ENCODE results near the gene TXNDC12. TPM values are rescaled to one million over a fixed set of nuclear protein-coding genes. Genes with fewer than 3 reads are reported as not detected.
"Not testable (repeated sequence)": the region's sequence is repeated elsewhere in the genome, so short reads cannot be mapped to it uniquely, and the experiment has no call there.

TXNDC12 gene
- total and polyA plus RNA-seq, 5 donors = 18.4 to 40.5 (median 27.5) TPM

DNA sequence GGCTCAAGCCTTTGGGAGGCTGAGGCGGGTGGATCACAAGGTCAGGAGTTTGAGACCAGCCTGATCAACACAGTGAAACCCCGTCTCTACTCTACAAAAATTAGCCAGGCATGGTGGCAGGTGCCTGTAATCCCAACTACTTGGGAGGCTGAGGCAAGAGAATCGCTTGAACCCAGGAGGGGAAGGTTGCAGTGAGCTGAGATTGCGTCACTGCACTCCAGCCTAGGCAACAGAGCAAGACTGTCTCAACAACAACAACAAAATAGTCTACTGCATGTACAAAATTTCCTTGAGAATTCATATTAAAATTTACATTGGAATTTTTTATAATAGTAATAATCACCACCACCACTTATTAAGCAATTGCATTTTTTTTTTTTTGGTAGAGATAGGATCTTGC, 5.7 kb downstream of the TXNDC12 start:
- intact Hi-C loops (cut with DNase I); DNase-seq; H3K27ac ChIP-seq (ENCODE audit: low read length); H3K9me3 ChIP-seq (ENCODE audit: control insufficient read depth, low read length); H3K27me3 ChIP-seq (ENCODE audit: control insufficient read depth, insufficient read depth); ATAC-seq; H3K4me3 ChIP-seq (ENCODE audit: low read length); H3K4me1 ChIP-seq (ENCODE audit: control insufficient read depth, insufficient read depth, low read length): not testable (repeated sequence)
- WGBS = 93% methylated on average over 4 of the region's 4 CpGs

DNA sequence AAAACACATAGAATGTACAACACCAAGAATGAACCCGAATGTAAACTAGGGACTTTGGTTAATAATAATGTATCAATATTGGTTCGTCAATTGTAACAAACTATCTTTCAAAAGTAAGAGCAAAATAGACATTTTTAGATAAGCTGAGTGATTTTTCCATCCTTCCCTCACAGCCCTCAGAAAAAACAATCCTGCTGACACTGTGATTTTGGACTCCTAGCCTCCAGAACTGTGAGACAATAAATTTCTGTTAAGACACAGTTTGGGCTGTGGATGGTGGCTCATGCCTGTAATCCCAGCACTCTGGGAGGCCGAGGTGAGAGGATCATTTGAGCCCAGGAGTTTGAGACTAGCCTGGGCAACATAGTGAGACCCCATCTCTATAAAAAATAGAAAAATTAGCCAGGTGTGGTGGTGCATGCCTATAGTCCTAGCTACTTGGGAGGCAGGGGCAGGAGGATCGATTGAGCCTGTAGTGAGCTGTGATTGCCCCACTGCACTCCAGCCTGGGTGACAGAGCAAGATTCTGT, 9.3 kb downstream of the TXNDC12 start:
- H3K27me3 ChIP-seq (ENCODE audit: control insufficient read depth, insufficient read depth); H3K9me3 ChIP-seq (ENCODE audit: control insufficient read depth, low read length); ATAC-seq; H3K27ac ChIP-seq (ENCODE audit: low read length); H3K4me1 ChIP-seq (ENCODE audit: control insufficient read depth, insufficient read depth, low read length); intact Hi-C loops (cut with DNase I); H3K4me3 ChIP-seq (ENCODE audit: low read length); DNase-seq: not testable (repeated sequence)
- 96% methylated on average over 4 of the region's 4 CpGs for WGBS

DNA sequence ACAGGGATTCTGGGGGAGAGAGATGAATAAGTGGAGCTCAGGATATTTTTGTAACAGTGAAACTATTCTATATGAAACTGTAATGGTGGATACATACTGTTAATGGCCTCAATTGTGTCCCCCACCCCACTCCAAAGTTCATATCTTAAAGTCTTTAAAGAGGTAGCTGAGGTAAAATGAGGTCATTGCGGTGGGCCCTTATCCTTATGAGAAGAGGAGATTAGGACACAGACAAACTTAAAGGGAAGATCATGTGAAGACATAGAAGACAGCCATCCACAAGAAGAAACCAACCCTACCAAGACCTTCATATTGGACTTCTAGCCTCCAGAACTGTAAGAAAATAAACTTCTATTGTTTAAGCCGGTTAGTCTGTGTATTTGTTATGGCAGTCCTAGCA, 9.8 kb downstream of the TXNDC12 start:
- 90% methylated on average over 2 of the region's 2 CpGs for WGBS
- DNase-seq (no peak), ATAC-seq (no peak)
- Histone ChIP-seq H3K9me3 (ENCODE audit: control insufficient read depth, low read length) (no peaks in the 10 kb centered on the region), H3K27me3 (ENCODE audit: control insufficient read depth, insufficient read depth) (no peaks in the 10 kb centered on the region), H3K27ac (ENCODE audit: low read length) (no peak overlapping the region), H3K4me3 (ENCODE audit: low read length) (no peak overlapping the region), H3K4me1 (ENCODE audit: control insufficient read depth, insufficient read depth, low read length) (no peaks in the 10 kb centered on the region)
- intact Hi-C loops (cut with DNase I) = no loop called here

DNA sequence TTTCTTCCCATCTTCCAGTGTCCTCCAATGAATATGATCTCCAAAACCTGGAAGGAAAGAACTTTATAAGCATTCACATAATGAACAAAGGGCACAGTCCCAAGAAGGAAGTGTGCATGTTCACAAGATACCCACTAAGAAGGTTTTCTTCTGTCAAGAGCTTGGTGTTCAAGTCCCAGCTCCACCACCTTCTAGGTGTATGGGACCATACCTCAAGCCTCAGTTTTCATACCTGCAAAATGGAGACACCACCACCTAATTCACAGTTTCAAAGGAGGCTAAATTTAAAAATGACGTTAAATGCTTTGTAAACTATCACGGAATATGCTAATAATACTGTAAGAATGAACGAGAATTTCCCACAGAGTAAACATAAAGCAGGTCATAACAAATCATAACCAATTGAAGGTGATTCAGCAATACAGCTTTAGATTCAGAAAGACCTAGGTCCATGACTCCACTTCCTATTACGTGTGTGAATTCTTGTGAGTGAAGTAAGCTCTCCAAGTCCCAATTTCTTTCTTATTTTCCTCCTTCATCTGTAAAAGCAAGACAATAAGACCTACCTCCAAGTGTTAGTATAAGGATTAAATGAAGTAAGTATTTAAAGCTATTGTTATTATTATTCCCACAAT, 13.3 kb downstream of the TXNDC12 start:
- H3K27ac ChIP-seq (ENCODE audit: low read length) = no peak overlapping the region
- H3K27me3 ChIP-seq (ENCODE audit: control insufficient read depth, insufficient read depth) = no peaks in the 10 kb centered on the region
- H3K4me3 ChIP-seq (ENCODE audit: low read length) = no peak overlapping the region
- 97% methylated on average over 4 of the region's 4 CpGs for WGBS
- no peaks in the 10 kb centered on the region for H3K4me1 ChIP-seq (ENCODE audit: control insufficient read depth, insufficient read depth, low read length)
- H3K9me3 ChIP-seq (ENCODE audit: control insufficient read depth, low read length) = no peaks in the 10 kb centered on the region
- intact Hi-C loops (cut with DNase I) = no loop called here
- DNase-seq (no peak), ATAC-seq (no peak)

DNA sequence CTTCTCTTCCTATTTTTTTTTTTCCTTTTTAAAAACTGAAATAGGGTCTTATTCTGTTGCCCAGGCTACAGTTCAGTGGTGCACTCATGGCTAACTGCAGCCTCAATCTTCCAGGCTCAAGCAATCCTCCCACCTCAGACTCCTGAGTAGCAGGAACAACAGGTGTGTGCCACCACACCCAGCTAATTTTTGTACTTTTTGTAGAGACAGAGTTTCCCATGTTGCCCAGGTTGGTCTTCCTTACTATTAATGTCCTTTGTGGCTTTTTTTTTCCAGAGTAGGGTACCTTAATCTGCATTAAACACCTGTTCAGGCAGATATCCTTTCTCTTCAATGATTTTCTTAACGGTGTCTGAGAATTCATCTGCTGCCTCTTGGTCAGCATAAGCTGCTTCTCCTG, 17.1 kb downstream of the TXNDC12 start:
- intact Hi-C loops (cut with DNase I) = no loop called here
- Histone ChIP-seq H3K4me3 (ENCODE audit: low read length) (no peak overlapping the region), H3K9me3 (ENCODE audit: control insufficient read depth, low read length) (no peaks in the 10 kb centered on the region), H3K27me3 (ENCODE audit: control insufficient read depth, insufficient read depth) (no peaks in the 10 kb centered on the region), H3K27ac (ENCODE audit: low read length) (no peak overlapping the region), H3K4me1 (ENCODE audit: control insufficient read depth, insufficient read depth, low read length) (no peaks in the 10 kb centered on the region)
- WGBS = 98% methylated on average over 1 of the region's 1 CpG
- DNase-seq = no peak
- ATAC-seq = no peak

DNA sequence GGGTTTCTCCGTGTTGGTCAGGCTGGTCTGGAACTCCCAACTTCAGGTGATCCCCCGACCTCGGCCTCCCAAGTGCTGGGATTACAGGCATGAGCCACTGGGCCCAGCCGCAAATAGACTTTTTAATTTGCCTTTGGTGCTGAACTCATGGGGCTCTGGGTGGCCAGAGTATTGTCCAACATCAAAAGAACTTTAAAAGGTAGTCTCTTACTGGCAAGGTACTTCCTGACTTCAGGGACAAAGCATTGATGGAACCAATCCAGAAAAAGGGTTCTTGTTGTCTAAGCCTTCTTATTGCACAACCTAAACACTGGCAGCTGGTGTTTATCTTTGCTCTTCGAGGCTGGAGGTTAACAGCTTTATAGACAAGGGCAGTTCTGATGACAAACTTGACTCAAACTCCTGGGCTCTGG, 17.6 kb downstream of the TXNDC12 start:
- DNase-seq (peak in 1 of 3 donors; percentile 12), ATAC-seq (no peak)
- H3K4me3 ChIP-seq (ENCODE audit: low read length) = no peak overlapping the region
- peaks cover 2% of the 10 kb centered on the region for H3K4me1 ChIP-seq (ENCODE audit: control insufficient read depth, insufficient read depth, low read length)
- intact Hi-C loops (cut with DNase I) = no loop called here
- H3K27ac ChIP-seq (ENCODE audit: low read length) = no peak overlapping the region
- WGBS = 83% methylated on average over 5 of the region's 5 CpGs
- no peaks in the 10 kb centered on the region for H3K9me3 ChIP-seq (ENCODE audit: control insufficient read depth, low read length)
- H3K27me3 ChIP-seq (ENCODE audit: control insufficient read depth, insufficient read depth) = no peaks in the 10 kb centered on the region

DNA sequence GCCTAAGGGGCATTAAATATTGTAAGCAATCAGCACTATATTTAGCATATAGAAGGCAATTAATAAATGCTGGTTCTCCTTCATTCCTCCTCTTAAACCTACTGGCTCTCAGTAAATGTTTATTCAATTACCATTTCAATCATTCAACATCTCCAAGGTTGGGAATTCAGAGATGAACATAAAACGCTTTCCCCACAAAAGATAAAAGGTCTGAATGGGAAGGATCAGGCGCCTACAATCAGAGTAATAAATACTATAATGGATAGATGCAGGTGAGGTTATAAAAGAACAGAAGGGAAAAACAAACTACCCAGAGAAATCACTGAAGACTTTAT, 21.0 kb downstream of the TXNDC12 start:
- Histone ChIP-seq H3K4me1 (ENCODE audit: control insufficient read depth, insufficient read depth, low read length) (peaks cover 5% of the 10 kb centered on the region), H3K27ac (ENCODE audit: low read length) (no peak overlapping the region), H3K9me3 (ENCODE audit: control insufficient read depth, low read length) (no peaks in the 10 kb centered on the region), H3K27me3 (ENCODE audit: control insufficient read depth, insufficient read depth) (no peaks in the 10 kb centered on the region), H3K4me3 (ENCODE audit: low read length) (peak overlapping the region; percentile 55)
- ATAC-seq (no peak), DNase-seq (no peak)
- intact Hi-C loops (cut with DNase I) = no loop called here
- 99% methylated on average over 2 of the region's 2 CpGs for WGBS

DNA sequence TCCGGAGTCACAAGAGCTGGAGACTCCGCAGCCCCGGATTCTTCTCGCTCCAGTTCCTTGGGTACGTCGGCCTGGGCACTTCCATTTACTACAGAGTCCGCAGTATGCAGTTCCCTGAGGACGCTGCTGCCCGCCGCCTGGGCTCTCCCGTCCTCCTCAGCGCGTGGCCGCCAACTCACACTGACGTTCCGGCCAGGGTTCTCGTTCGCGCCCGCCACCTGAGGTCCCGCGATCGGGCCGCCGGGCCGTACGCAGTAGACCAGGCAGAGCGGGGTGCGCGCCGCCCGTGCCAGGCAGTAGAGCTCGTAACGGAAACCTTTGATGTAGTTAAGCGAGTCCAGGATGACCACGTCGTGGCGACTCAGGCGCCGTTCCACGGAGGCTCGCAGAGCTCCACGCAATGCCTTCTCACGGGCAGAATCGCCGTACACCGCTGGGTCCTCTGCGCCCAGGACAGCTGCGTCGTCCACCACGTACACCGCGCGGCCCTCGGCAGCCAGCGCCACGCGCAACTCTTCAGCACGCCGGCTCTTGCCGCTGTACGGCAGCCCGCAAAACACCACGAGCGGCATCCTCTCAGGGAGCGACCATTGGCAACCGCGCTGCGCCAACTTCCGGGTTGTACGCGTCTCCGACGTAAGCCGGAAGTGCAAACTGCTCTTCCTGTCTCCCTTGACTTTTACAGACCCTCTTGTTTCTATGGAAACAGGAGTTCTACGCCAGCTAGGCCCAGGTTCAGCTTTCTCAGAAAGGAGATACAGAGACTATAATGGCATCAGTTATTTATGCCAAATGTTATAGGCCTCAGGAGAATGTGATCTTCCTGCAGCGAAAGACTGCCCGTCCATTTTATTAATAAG, 21.6 kb downstream of the TXNDC12 start, which contains the start of gene KTI12:
KTI12 (minus strand) TSS at position 621 of the 860 bp plus-strand sequence; CDS start at position 572, 49 bp downstream.
- Histone ChIP-seq H3K4me1 (ENCODE audit: control insufficient read depth, insufficient read depth, low read length) (peaks cover 5% of the 10 kb centered on the region), H3K9me3 (ENCODE audit: control insufficient read depth, low read length) (no peaks in the 10 kb centered on the region), H3K27me3 (ENCODE audit: control insufficient read depth, insufficient read depth) (no peaks in the 10 kb centered on the region), H3K27ac (ENCODE audit: low read length) (peak within 1 kb of the TSS; percentile 78), H3K4me3 (ENCODE audit: low read length) (peak within 1 kb of the TSS; percentile 55)
- intact Hi-C loops (cut with DNase I) = no loop called here
- ATAC-seq (peak; percentile 95 to 97), DNase-seq (peak; percentile 93 to 96 (median 95))
- WGBS = 2% methylated on average over 78 of the region's 78 CpGs

DNA sequence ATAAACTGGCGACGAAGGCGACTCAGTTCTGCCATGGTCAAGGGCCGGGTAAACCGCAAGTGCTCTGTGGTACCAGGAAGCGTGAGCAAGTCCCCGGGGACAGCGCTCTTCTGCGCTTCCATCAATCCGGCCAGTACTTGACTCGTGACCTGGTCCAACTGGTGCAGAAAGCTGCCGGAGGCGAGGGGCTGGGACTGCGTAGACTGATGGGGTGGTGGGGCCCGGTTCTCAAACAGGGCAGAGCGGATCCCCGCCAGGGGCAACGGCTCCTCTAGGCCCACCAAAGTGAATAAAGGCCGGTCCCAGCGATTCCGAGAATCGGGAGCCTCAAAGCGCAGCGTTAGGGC, 22.2 kb downstream of the TXNDC12 start:
- peak overlapping the region; percentile 55 for H3K4me3 ChIP-seq (ENCODE audit: low read length)
- peak; percentile 64 to 68 for ATAC-seq
- intact Hi-C loops (cut with DNase I) = no loop called here
- peaks cover 5% of the 10 kb centered on the region for H3K4me1 ChIP-seq (ENCODE audit: control insufficient read depth, insufficient read depth, low read length)
- DNase-seq = peak; percentile 50 to 74 (median 73)
- no peak overlapping the region for H3K27ac ChIP-seq (ENCODE audit: low read length)
- H3K9me3 ChIP-seq (ENCODE audit: control insufficient read depth, low read length) = no peaks in the 10 kb centered on the region
- 5% methylated on average over 24 of the region's 24 CpGs for WGBS
- no peaks in the 10 kb centered on the region for H3K27me3 ChIP-seq (ENCODE audit: control insufficient read depth, insufficient read depth)

DNA sequence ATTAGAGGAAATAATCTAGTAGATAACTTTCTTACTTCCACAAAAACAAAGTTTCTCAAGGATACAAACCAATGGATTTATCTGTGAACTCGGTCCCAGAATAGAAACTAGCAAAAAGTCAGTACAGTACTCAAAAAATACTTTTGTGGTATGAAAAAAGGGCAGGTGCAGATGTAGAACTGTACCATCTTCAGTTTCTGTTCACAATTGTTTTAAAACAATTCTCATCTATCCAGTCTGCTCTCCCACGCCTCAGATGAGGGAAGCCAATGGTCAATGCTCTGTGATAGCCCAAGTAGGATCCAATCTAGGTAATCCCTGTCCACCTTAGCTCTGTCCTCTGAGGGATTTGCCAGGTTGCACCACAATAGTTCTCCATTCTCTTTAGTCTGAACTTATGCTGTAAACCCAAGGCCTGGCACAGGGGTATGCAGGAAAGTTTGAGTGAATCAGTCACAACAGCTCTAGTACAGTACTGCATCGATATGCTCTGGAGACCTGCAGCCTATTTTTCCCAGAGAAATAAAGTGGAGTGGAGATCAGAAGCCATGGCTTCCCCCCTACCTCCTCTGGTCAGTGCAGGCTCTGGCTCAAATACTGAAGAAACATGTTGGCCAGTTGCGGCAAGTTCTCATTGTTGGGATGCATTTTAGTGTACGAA, 22.7 kb downstream of the TXNDC12 start:
- H3K4me1 ChIP-seq (ENCODE audit: control insufficient read depth, insufficient read depth, low read length) = peaks cover 5% of the 10 kb centered on the region
- no peak overlapping the region for H3K27ac ChIP-seq (ENCODE audit: low read length)
- ATAC-seq (no peak), DNase-seq (no peak)
- H3K27me3 ChIP-seq (ENCODE audit: control insufficient read depth, insufficient read depth) = no peaks in the 10 kb centered on the region
- no peaks in the 10 kb centered on the region for H3K9me3 ChIP-seq (ENCODE audit: control insufficient read depth, low read length)
- intact Hi-C loops (cut with DNase I) = no loop called here
- peak overlapping the region; percentile 55 for H3K4me3 ChIP-seq (ENCODE audit: low read length)
- WGBS = 63% methylated on average over 5 of the region's 5 CpGs

DNA sequence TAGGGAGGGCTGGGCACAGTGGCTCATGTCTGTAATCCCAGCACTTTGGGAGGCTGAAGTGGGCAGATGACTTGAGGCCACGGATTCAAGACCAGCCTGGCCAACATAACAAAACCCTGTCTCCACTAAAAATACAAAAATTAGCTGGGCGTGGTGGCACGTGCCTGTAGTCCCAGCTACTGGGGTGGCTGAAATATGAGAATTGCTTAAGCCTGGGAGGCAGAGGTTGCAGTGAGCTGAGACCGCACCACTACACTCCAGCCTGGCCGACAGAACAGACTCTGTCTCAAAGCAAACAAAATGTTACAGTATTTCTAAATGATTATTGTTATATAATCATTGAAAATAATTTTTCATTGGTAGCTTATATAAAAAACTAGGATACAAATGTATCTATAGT, 26.2 kb downstream of the TXNDC12 start:
- H3K4me3 ChIP-seq (ENCODE audit: low read length); intact Hi-C loops (cut with DNase I); DNase-seq; H3K9me3 ChIP-seq (ENCODE audit: control insufficient read depth, low read length); H3K27me3 ChIP-seq (ENCODE audit: control insufficient read depth, insufficient read depth); ATAC-seq; H3K4me1 ChIP-seq (ENCODE audit: control insufficient read depth, insufficient read depth, low read length); H3K27ac ChIP-seq (ENCODE audit: low read length): not testable (repeated sequence)
- WGBS = 89% methylated on average over 5 of the region's 5 CpGs
